ENCODE results near the gene WWOX.
A peak's percentile ranks its signal among the peaks of the same experiment; 100 is the strongest.

Gene WWOX

DNA sequence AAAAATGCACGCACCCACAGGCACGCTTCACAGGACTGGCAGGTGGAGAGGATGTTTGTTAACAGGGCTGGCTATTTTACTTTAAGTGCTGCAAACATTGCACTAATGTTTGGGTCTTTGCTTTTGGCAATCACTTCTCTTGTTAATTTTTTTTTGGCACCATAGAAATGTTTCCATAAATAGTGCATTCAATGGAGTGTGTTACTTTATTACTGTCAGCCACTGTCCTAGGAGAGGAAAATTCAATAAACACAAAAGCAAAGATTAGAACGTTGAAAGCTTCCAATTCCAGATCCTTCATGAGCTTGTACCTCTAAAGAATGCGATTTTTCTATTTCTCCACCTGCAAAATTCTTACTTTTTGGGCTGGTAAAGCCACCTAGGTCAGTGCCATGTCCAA, 743.5 kb downstream of the WWOX start:
- DNase-seq: no peak

DNA sequence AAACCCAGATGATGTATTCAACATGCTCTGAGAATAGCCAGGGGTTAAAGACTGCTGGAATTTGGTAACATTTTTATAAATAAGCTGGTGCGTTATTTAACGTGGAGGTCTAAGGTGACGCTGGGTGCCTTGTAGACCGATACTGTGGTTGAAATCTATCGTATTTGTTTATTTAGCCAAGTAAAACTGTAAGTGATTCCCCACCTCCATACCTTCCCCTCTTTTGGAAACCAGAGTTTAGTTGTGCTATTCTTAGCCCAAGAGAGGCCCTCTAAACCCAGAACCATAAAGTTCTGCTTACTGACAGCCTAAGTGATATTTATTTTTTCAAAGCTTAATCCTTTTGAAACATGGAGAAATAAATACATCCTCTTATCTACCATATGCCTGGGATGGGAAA, 744.5 kb downstream of the WWOX start:
- no peak for DNase-seq

DNA sequence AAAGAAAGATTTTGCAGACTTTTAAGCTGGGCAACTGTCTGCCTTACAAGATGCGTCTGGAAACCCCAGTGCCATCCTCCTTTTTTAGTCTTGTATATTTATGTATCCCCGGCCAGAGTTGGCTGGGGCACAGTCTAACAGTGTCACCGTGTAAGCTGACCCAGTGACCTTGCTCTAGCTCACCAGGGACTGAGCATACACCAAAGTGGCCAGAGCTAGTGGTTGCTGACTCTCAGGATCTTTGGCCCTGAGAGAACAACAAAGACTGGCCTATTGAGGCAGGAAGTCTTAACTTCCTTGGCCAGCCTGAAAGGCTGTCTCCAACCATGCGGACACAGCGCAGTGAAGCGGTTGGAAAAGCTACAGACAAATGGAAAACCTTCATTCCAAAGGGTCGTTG, 745.2 kb downstream of the WWOX start:
- no peak for DNase-seq

DNA sequence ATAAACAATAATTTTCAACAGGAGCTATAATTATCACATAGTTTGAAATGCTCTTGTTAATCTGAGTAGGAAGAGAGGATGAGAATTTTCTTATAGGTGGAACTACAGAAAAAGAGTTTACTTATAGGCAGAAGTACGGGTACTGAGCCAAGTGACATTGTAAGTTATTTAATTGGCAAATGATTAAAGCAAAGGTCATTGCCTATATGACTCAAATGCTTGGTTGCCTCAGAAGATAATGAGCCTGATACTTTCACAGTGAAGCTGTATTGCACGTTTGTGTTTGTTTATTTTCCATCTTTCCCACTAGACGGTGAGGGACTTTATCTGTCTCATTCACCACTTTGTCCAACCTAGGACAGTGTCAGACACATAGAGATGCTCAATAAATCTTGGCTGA, 751.8 kb downstream of the WWOX start:
- no peak for DNase-seq

DNA sequence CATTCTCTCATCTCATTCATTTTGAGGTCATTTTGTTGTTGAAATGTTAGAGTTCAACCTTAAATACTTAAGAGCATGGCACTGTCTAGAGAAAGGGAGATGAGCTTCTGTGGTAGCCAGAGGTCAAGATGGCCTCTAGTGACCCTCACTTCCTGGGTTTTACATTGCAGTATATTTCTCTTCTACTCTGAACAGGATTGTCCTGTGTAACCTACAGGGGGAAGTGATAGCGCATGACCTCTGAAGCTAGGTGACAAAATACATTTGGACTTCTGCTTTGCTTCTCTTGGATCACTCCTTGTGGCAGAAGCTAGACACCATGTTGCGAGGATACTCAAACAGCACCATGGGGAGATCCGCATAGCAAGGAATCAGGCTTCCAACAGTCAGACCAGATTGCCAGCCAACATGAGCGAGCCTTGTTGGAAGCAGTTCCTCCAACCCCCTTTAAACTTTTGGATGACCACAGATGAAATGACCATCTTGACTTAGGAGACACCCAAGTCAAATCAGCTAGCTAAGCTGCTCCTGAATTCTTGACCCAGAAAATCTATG, 752.7 kb downstream of the WWOX start:
- DNase-seq: peak; percentile 15

DNA sequence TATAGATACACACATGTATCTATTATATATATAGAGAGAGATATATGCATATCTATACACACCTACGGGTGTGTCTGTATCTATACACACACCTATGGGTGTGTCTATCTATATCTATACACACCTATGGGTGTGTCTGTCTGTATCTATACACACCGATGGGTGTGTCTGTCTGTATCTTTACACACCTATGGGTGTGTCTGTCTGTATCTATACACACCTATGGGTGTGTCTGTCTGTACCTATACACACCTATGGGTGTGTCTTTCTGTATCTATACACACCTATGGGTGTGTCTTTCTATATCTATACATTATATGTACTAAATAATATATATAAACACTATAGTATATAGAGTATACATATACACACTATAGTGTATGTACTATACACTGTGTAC, 762.6 kb downstream of the WWOX start:
- DNase-seq: no peak

DNA sequence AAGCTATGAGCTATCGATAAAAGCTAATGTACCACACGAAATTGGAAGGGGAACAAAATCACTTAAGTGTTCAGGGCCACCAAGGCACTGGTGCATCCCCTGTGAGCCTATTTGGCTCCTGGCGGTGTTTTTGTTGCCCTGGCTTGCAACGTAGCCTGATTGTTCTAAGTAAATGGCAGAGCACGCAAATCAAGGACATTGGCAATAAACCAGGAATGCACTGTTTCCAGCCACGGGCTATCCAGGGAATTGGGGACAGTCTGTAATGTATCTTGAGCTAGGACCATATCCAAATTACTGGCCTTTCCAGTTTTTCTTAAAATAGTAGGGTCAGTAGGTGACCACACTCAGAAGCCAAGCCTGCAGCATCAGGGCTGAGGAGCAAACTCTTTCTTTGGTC, 767.1 kb downstream of the WWOX start:
- no peak for DNase-seq

DNA sequence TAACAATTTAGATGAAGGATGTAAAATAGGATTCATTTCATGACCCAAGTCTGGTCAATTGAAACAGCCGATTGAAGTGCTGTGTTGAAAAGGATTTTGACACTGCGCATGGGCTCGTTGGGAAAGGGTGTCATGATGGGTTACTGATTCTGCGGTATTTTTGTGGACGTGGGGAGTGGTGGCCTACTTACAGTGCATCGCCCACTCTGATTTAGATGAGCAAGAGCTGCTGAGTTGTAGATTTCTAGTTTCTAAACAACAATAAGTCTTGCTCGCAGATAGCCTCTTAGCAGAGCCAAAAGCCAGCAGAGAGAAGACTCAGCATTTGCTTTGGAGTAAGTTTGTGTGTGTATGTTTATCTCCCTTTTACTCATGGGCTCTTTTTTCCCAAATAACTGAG, 770.0 kb downstream of the WWOX start:
- no peak for DNase-seq

DNA sequence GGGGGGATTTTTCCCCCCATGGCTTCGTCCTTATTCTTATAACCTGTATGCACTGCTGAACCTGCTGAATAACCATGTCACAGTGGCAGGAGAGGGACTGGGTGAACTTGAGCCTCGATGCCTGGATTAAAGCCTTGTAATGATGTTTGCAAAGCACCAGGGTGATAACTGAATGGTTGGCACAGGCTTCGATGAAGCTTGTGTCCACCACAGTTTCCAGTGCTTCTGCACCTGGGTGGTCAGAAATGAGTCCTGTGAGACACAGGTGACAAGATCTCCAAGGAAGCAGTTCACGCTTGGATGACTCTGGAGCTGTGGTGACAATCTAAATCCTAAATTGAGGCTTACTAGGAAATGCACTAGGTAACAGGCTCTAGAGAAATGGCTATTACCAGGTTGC, 771.8 kb downstream of the WWOX start:
- no peak for DNase-seq

DNA sequence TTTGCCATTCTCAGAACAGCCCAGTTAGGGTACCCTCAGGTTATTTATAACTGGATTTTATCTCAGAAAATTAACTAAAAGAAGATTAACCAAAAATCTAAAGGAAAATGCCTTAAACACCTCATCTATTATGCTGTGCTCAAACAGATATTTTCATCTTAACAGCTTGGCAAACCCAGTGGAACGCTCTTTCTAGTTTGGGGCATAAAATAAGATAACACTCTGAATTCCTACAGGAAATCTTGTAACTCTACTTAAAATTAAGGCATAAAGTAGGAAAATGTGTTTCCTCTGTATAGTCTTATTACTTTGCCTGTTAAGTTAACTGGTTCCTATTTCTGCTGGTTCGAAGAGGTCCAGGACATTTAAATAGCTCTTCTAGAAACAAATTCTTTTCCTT, 777.2 kb downstream of the WWOX start:
- no peak for DNase-seq

DNA sequence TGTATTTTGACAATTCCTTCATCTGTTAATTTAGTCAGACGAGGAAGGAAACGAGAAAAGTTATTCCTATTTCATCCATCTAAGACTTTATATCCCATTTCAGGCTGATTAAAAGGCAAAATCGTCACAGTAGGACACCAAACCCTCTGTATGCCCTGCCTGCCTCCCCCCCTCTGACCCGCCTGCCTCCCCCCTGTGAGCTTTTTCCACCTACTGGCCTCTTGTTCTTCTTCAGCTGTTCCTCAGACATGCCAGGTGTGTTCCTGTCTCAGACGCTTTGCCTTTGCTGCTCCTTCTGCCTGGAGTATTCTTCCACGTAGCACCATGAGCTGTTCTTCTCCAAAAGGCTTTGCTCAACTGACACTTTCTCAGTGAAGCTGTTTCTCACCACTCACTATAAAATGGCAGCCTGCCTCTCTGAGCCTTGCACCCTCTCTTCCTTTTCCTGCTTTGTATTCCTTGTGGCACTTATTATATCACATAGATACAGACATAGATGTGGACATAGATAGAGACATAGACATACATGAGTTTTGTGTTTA, 777.7 kb downstream of the WWOX start:
- DNase-seq: no peak

DNA sequence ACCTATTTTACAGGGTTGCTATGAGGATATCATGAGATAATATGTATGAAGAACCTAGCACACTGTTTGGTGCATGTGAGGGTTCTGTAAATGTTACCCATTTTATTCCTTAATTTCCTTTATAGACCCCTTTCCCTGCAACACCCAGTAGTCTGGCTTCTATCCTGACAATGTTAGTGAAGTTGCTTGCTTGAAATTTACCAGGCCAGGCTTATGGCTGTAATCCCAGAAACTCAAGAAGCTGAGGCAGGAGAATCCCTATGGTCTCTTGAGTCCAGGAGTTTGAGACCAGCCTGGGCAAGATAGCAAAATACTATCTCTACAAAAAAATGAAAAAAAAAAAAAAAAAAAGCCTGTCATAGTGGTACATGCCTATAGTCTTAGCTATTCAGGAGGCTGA, 779.1 kb downstream of the WWOX start:
- no peak for DNase-seq

DNA sequence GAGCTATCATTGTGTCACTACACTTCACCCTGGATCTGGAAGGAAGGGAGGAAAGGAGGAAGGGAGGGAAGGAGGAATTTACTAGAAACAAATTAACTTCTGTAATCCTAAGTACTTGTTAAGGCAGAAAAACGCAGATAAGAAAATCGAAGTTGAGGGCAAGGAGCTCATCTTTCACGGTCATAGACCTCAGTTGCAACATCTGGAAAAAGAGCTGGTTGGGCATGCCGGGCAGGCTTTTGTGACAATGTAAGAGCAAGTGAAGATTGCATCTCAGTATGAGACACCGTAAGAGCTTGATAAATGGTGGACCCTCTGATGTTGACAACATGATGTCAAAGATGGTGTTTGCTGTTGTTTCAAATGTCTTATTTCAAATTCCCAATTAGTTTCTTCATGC, 779.6 kb downstream of the WWOX start:
- DNase-seq: no peak

DNA sequence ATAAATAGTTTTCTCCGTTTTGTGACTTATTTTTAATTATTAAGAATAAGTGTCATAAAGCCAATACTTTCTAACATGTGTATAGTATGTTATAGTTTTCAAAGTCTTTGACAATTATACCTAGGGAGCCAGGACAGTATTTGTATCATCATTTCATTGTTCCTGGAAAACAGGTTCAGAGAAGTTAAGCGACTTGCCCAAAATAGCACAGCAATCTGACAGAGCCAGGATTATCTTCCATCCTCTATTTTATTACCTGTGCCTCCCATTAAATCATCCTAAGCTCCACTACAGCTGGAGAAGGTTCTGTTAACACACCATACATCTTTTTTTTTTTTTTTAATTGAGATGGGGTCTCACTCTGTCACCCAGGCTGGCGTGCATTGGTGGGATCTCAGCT, 782.7 kb downstream of the WWOX start:
- DNase-seq: no peak

DNA sequence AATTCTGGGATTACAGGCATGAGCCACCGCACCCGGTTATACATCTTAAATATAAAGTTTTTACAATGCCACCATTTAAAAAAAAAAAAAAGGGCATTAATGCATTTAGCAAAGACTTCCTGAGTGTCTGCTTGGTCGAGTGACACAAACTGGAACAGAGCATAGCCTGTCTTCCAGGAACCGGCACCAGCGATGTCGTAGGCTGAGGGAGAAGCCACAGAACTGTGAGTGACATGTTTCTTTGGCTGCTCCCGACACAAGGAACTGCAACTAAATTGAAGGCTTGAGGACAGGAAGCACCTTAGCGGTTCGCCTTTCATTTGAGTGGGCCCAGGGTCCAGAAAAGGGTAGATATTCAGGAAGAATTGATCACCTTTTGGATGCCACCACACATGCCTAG, 783.3 kb downstream of the WWOX start:
- DNase-seq: peak; percentile 32

DNA sequence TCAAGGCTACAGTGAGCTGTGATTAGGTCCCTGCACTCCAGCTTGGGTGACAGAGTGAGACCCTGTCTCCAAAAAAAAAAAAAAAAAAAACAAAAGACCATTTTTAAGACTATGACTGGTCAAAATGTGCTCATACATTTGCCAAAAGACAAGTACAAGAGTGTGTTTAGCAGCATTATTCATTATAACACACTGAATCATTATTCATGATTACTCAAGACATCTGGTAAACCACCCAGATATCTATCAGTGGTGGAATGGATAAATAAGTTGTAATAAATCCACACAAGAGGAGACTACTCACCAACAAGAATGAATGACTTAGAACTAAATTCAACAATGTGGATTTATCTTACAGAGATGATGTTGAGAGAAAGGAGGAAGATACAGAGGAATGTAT, 784.8 kb downstream of the WWOX start:
- DNase-seq: no peak

DNA sequence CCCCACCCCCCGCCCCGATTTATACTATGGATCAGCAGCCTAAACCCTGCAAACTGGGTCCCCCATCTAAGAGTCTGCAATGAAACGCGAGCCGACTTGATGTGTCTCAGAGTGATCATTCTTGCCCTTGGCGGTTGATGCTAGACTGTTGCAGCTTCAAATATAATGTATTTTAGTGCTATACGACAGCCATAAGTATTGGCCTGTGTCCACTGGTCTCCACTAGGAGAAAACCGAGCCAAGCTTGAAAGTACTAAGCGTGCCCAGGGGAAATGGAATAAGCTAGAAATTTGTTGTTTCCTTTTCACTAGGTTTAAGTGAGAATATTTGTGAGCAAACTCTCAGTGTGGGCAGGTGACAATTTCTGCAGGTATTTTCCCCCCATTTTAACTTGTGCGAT, 789.9 kb downstream of the WWOX start:
- no peak for DNase-seq

DNA sequence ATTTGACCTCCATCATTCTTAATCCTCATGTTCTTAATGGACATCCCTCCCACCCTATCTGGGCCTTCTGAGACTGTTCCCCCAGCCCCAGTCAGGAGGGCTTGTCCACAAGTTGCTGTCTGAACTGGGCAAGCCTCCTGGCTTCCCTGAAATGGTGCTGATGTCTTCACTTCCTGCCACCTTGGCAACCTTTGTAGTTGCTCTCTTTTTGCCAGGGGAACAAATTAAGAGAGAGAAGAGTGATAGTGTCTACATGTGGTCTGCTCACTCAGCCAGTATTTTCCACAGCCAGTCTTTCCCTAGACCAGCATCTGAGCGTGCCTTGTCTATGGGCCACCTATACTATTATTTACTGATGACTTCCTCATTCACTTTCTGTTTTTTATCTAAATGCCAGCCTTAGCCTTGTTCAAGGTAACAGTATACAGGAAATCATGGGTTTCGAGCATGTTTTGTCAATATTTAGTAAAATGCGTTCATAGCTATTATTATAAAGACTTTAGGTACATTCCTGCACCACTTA, 791.0 kb downstream of the WWOX start:
- no peak for DNase-seq

DNA sequence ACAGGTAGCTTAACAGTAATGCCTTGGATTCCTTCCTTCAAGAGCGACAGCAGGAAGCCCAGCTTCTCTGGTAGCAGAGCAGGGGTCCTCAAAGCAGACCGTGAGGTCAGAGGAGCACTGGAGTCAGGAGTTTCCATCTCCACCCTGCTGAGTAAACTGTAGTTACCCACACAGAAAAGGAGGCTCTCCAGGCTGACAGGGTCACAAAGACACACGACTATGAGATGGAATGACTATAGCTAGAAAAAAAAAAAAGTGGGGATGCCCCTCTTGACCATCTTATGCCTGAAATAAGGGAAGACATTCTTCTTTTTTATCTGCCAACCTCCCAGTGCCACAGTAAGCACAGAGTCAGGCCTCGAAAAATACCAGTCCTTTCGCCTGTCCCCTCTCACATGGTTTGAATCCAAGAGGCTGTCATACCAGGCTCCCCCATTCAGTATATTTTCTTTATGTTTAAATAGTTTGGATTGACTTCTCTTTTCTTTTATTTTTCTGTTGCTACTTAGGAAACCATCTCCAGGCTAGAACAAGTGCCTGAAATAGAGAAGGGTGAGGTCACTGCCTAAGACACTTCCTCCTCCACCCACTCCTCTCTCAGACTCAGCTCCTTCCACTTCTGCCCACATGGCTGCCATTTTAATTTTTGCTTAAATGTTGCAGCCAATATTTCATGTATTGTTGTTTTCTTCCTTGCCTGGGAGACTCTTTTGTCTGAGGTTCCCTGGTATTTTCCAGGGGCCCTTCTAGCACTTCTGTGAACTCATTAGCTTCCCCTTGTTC, 793.7 kb downstream of the WWOX start:
- peak; percentile 95 for DNase-seq

DNA sequence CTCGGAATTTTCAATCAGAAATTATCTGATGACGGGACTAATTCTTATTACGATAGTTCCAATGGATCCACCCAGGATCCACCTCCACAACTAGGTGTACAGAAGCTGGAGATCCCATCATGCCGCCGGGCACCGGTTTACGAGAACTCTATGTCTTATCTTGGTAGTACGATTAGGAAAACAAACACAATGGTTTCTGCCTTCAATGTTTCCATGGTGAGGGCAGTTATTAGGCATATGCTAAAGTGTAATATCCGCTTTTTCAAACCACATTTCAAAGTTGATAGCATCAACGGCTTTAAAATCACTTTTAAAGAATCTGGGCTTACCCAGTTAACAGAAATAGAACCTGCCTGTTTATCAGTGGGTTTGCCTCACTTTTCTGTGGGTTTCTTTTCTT, 795.4 kb downstream of the WWOX start:
- no peak for DNase-seq

DNA sequence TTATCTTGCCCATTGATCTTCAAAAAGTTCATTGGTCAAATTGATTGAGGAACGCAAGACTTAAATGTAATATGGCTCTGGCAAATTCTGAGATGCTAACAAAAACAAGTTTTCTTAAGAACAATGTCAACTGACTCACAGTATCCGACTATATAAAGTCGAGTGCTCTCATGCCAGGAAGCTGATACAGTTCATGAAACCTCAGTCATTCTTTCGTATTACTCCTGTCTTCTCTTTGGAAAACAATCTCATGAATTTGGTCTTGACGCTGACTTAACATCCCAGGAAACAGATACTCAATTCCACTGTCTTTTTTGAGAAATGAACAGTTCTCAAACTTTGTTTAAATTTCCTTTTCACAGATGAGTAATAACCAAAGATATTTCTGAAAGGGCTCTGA, 796.2 kb downstream of the WWOX start:
- no peak for DNase-seq

DNA sequence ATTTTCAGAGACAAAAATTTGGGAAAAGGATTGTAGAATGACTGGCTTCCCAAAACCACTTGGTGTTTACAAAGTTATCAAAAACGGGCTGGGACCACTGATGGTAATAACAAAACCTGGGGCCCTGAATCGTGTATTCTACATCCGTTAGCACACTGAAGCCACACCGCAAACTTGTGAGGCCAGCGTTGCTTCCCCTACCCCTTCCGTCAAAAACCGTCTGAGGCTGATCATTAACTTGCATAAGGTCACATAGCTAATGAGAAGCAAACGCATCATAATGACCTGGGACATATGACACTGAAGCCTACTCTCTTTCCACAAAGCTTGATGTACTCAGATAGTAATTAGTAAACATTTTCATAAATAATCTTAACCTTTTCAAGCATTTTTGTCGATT, 796.8 kb downstream of the WWOX start:
- no peak for DNase-seq

DNA sequence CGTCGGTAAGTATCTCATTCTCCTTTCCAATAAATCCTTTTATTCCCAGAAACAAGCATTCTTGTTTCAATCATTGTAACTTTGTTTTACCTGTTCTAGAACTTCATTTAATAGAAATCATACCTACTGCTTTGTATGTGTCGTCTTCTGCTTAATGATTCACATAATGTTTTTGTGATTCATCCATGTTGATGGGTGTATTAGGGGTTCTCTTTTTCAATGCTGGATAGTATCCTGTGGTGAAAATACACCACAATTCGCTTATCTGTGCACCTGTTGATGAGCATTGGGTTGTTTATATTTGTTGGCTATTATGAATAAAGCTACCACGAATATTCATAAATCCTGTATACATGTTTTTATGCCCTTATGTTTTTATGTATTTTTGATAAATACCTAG, 797.8 kb downstream of the WWOX start:
- no peak for DNase-seq

DNA sequence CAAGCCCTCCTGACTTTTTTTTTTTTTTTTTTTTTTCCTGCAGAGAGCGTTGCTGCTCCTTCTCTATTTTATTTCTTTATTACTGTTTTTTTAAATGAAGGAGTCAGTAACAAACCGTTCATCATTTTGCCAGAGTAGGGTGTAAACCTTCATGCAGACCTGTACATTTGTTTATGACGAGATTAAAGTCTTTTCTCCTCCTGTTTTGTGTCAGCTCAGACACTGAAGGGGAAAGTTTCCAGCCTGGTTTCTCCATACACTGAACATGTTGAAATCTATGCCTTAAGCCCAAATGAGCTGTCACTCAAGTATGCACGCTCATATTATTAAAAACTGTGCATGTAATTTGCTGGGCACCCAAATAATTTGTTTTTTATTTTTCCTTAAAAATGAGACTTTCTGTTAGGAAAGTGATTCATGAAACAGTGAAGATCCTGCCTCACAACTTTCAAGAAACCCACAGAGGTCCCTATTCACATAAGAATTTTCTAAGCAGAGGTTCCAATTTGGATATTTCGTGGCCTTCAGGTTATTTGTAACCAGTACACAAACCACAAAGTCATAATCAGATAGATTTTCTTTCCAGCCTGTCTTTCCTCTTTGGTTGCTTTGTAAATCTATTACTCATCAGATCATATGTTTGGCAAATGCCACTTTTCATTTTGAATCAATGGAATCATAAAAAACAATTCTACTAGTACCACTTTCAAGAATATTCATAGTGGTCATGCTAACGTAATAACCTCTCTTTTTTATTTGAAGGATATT, 800.8 kb downstream of the WWOX start:
- peak; percentile 27 for DNase-seq

Data from inflammatory macrophage treated with lipopolysaccharide for 4 hours (primary cell).